ENCODE data around the gene GSTP1.
"Not testable (repeated sequence)": the region's sequence is repeated elsewhere in the genome, so short reads cannot be mapped to it uniquely, and the experiment has no call there.

The GSTP1 gene

GRCh38 chr11:67588136-67588503 is 4.5 kb downstream of the GSTP1 start:
- TF ChIP-seq YY1 (IDR thresholded peaks at IDR 0.05; ENCODE audit: insufficient read depth, insufficient read length) (no peak), ZNF274 (IDR thresholded peaks at IDR 0.05; ENCODE audit: low read depth, low read length) (no peak), SUZ12 (IDR thresholded peaks at IDR 0.05; ENCODE audit: extremely low read depth, insufficient read depth, insufficient read length) (no peak)
- DNase-seq (ENCODE audit: low read depth, low spot score) = no peak

DNA sequence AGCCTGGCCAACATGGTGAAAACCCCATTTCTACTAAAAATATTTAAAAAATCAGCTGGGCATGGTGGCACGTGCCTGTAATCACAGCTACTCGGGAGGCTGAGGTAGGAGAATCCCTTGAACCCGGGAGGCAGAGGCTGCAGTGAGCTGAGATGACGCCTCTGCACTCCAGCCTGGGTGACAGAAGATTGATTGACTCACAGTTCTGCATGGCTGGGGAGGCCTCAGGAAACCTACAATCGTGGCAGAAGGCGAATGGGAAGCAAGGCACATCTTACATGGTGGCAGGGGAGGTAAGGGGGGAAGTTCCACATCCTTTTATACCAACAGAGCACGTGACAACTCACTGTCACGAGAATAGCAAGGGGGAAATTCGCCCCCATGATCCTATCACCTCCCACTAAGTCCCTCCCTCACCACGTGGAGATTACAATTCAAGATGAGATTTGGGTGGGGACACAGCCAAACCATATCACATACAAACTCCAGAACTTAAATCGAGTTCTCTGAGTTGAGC is 5.3 kb downstream of the GSTP1 start:
- peaks cover 49% of the 10 kb centered on the region for H3K36me3 ChIP-seq (ENCODE audit: insufficient read depth, insufficient read length, low read length)
- not testable (repeated sequence) for H3K4me3 ChIP-seq (ENCODE audit: insufficient read length, low read depth); H3K9ac ChIP-seq (ENCODE audit: insufficient read length, low read depth); DNase-seq (ENCODE audit: low read depth, low spot score); H3K9me3 ChIP-seq (ENCODE audit: insufficient read depth, low read length); H3K27me3 ChIP-seq (ENCODE audit: insufficient read depth, insufficient read length)
- peaks cover 22% of the 10 kb centered on the region for H3K4me1 ChIP-seq (ENCODE audit: insufficient read depth, insufficient read length)

More at GRCh38 chr11:67588136-67588503, 4.5 kb downstream of the GSTP1 start:
- Histone ChIP-seq H3K36me3 (ENCODE audit: insufficient read depth, insufficient read length, low read length) (peaks cover 49% of the 10 kb centered on the region), H3K9me3 (ENCODE audit: insufficient read depth, low read length) (no peaks in the 10 kb centered on the region), H3K4me3 (ENCODE audit: insufficient read length, low read depth) (no peak overlapping the region), H3K4me1 (ENCODE audit: insufficient read depth, insufficient read length) (peaks cover 22% of the 10 kb centered on the region), H3K27me3 (ENCODE audit: insufficient read depth, insufficient read length) (no peaks in the 10 kb centered on the region), H3K9ac (ENCODE audit: insufficient read length, low read depth) (no peak overlapping the region)

DNA sequence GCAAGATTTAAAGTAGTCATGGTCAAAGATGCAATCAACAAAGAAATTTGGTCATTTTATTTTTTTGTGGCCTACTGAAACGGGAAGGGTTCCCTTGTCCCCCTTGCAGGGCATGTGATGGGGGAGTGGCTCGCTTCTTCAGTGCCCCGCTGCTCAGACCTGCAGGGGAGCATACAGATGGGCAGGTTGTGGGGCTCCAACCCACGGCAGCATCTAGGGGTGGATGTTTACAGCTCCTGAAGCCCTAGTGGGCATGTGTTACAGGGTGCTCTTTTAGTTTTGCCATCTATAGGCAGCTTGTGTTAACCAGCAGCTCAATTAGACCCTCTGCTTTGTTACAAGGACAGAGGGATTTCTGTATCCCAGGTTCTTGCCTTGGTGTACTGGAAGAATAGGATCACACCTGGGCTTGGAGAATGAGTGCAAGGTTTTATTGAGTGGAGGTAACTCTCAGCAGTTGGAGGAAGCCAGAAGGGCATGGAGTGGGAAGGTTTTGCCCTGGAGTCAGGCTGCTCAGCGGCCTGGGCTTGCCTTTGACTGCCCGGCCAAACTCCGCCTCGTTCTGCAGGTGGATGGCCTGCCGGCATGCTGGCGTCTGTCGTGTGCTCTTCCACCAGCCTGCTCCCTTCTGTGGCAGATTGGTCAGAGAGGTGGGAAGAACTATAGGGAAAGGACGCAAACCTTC is 9.4 kb downstream of the GSTP1 start:
- no peak for TF ChIP-seq YY1 (IDR thresholded peaks at IDR 0.05; ENCODE audit: insufficient read depth, insufficient read length)
- no peak for TF ChIP-seq ZNF274 (IDR thresholded peaks at IDR 0.05; ENCODE audit: low read depth, low read length)
- no peak for TF ChIP-seq SUZ12 (IDR thresholded peaks at IDR 0.05; ENCODE audit: extremely low read depth, insufficient read depth, insufficient read length)
- no peak overlapping the region for H3K9ac ChIP-seq (ENCODE audit: insufficient read length, low read depth)

DNA sequence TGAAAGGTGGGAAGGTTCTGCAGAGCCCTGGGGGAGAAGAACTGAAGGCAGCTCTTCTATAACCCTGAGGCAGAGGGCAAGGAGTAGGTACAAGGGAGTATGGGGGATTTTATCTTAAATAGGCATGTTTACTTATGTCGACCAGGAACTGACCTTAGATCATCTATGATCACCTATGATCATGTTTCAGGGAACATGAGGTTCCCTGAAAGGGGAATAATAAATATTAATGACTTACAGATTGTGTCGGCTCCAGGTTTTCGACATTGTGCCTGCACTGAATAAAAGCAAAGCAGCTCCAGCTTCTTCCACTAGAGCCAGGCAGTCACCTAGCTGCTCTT is 9.9 kb downstream of the GSTP1 start:
- no peak for DNase-seq (ENCODE audit: low read depth, low spot score)
- no peaks in the 10 kb centered on the region for H3K27me3 ChIP-seq (ENCODE audit: insufficient read depth, insufficient read length)
- H3K9me3 ChIP-seq (ENCODE audit: insufficient read depth, low read length) = peaks cover 24% of the 10 kb centered on the region
- H3K9ac ChIP-seq (ENCODE audit: insufficient read length, low read depth) = no peak overlapping the region
- no peak for TF ChIP-seq YY1 (IDR thresholded peaks at IDR 0.05; ENCODE audit: insufficient read depth, insufficient read length)
- TF ChIP-seq ZNF274 (IDR thresholded peaks at IDR 0.05; ENCODE audit: low read depth, low read length) = no peak
- no peak for TF ChIP-seq SUZ12 (IDR thresholded peaks at IDR 0.05; ENCODE audit: extremely low read depth, insufficient read depth, insufficient read length)
- H3K4me1 ChIP-seq (ENCODE audit: insufficient read depth, insufficient read length) = no peaks in the 10 kb centered on the region
- peaks cover 7% of the 10 kb centered on the region for H3K36me3 ChIP-seq (ENCODE audit: insufficient read depth, insufficient read length, low read length)
- no peak overlapping the region for H3K4me3 ChIP-seq (ENCODE audit: insufficient read length, low read depth)

More for the DNA sequence above, 9.4 kb downstream of the GSTP1 start:
- Histone ChIP-seq H3K36me3 (ENCODE audit: insufficient read depth, insufficient read length, low read length) (peaks cover 11% of the 10 kb centered on the region), H3K27me3 (ENCODE audit: insufficient read depth, insufficient read length) (no peaks in the 10 kb centered on the region), H3K9me3 (ENCODE audit: insufficient read depth, low read length) (peaks cover 19% of the 10 kb centered on the region), H3K4me1 (ENCODE audit: insufficient read depth, insufficient read length) (no peaks in the 10 kb centered on the region), H3K4me3 (ENCODE audit: insufficient read length, low read depth) (no peak overlapping the region)
- DNase-seq (ENCODE audit: low read depth, low spot score) = no peak

GRCh38 chr11:67594480-67594879 is 10.9 kb downstream of the GSTP1 start:
- no peaks in the 10 kb centered on the region for H3K4me1 ChIP-seq (ENCODE audit: insufficient read depth, insufficient read length)
- no peak for DNase-seq (ENCODE audit: low read depth, low spot score)
- no peak overlapping the region for H3K9ac ChIP-seq (ENCODE audit: insufficient read length, low read depth)
- peaks cover 33% of the 10 kb centered on the region for H3K9me3 ChIP-seq (ENCODE audit: insufficient read depth, low read length)
- H3K4me3 ChIP-seq (ENCODE audit: insufficient read length, low read depth) = no peak overlapping the region
- H3K27me3 ChIP-seq (ENCODE audit: insufficient read depth, insufficient read length) = no peaks in the 10 kb centered on the region
- TF ChIP-seq YY1 (IDR thresholded peaks at IDR 0.05; ENCODE audit: insufficient read depth, insufficient read length) = no peak
- H3K36me3 ChIP-seq (ENCODE audit: insufficient read depth, insufficient read length, low read length) = no peaks in the 10 kb centered on the region

- no peak overlapping the region for H3K4me3 ChIP-seq (ENCODE audit: insufficient read length, low read depth)
- no peaks in the 10 kb centered on the region for H3K36me3 ChIP-seq (ENCODE audit: insufficient read depth, insufficient read length, low read length)
- peaks cover 54% of the 10 kb centered on the region for H3K9me3 ChIP-seq (ENCODE audit: insufficient read depth, low read length)
- no peaks in the 10 kb centered on the region for H3K4me1 ChIP-seq (ENCODE audit: insufficient read depth, insufficient read length)
- H3K27me3 ChIP-seq (ENCODE audit: insufficient read depth, insufficient read length) = no peaks in the 10 kb centered on the region
- no peak for TF ChIP-seq SUZ12 (IDR thresholded peaks at IDR 0.05; ENCODE audit: extremely low read depth, insufficient read depth, insufficient read length)
- TF ChIP-seq YY1 (IDR thresholded peaks at IDR 0.05; ENCODE audit: insufficient read depth, insufficient read length) = no peak
- TF ChIP-seq ZNF274 (IDR thresholded peaks at IDR 0.05; ENCODE audit: low read depth, low read length) = no peak
- no peak for DNase-seq (ENCODE audit: low read depth, low spot score)
- H3K9ac ChIP-seq (ENCODE audit: insufficient read length, low read depth) = no peak overlapping the region
These were observed 13.2 kb downstream of the GSTP1 start for GRCh38 chr11:67596753-67597300.

DNA sequence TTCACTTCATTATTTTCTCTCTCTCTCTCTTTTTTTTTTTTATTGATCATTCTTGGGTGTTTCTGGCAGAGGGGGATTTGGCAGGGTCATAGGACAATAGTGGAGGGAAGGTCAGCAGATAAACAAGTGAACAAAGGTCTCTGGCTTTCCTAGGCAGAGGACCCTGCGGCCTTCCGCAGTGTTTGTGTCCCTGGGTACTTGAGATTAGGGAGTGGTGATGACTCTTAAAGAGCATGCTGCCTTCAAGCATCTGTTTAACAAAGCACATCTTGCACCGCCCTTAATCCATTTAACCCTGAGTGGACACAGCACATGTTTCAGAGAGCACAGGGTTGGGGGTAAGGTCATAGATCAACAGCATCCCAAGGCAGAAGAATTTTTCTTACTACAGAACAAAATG is 13.8 kb downstream of the GSTP1 start:
- H3K9me3 ChIP-seq (ENCODE audit: insufficient read depth, low read length) = peaks cover 61% of the 10 kb centered on the region
- not testable (repeated sequence) for H3K27me3 ChIP-seq (ENCODE audit: insufficient read depth, insufficient read length); DNase-seq (ENCODE audit: low read depth, low spot score); H3K9ac ChIP-seq (ENCODE audit: insufficient read length, low read depth); H3K36me3 ChIP-seq (ENCODE audit: insufficient read depth, insufficient read length, low read length); H3K4me1 ChIP-seq (ENCODE audit: insufficient read depth, insufficient read length); H3K4me3 ChIP-seq (ENCODE audit: insufficient read length, low read depth)

GRCh38 chr11:67597963-67598362 is 14.4 kb downstream of the GSTP1 start:
- H3K27me3 ChIP-seq (ENCODE audit: insufficient read depth, insufficient read length); H3K4me3 ChIP-seq (ENCODE audit: insufficient read length, low read depth); H3K4me1 ChIP-seq (ENCODE audit: insufficient read depth, insufficient read length); H3K9ac ChIP-seq (ENCODE audit: insufficient read length, low read depth); H3K36me3 ChIP-seq (ENCODE audit: insufficient read depth, insufficient read length, low read length); DNase-seq (ENCODE audit: low read depth, low spot score): not testable (repeated sequence)
- H3K9me3 ChIP-seq (ENCODE audit: insufficient read depth, low read length) = peaks cover 66% of the 10 kb centered on the region
